Measurements from ENCODE around the gene SPATA13.

SPATA13 gene

GRCh38 chr13:24173795-24174194, 13.3 kb downstream of the SPATA13 start:
- H3K4me3 ChIP-seq (ENCODE audit: low read length), result no peak overlapping the region
- H3K9me3 ChIP-seq (ENCODE audit: insufficient read depth, low read depth, low read length), result no peaks in the 10 kb centered on the region
- H3K36me3 ChIP-seq (ENCODE audit: insufficient read depth, low read depth, low read length), result peaks cover 6% of the 10 kb centered on the region; the same call in 1 of the 2 replicates
- H3K4me1 ChIP-seq (ENCODE audit: insufficient read depth, low read length), result no peaks in the 10 kb centered on the region; the same call in 1 of the 2 replicates
- H3K27ac ChIP-seq (ENCODE audit: low read length), result no peak overlapping the region
- no peaks in the 10 kb centered on the region for H3K27me3 ChIP-seq (ENCODE audit: insufficient read depth, low read length)
- no peak overlapping the region for H3K9ac ChIP-seq (ENCODE audit: low read depth, low read length)

GRCh38 chr13:24175847-24176246, 15.3 kb downstream of the SPATA13 start:
- Histone ChIP-seq H3K36me3 (ENCODE audit: insufficient read depth, low read depth, low read length) (no peaks in the 10 kb centered on the region; the same call in 1 of the 2 replicates), H3K9ac (ENCODE audit: low read depth, low read length) (no peak overlapping the region), H3K9me3 (ENCODE audit: insufficient read depth, low read depth, low read length) (no peaks in the 10 kb centered on the region), H3K4me3 (ENCODE audit: low read length) (no peak overlapping the region), H3K27me3 (ENCODE audit: insufficient read depth, low read length) (no peaks in the 10 kb centered on the region), H3K4me1 (ENCODE audit: insufficient read depth, low read length) (peaks cover 5% of the 10 kb centered on the region; the same call in 1 of the 2 replicates), H3K27ac (ENCODE audit: low read length) (no peak overlapping the region)

DNA sequence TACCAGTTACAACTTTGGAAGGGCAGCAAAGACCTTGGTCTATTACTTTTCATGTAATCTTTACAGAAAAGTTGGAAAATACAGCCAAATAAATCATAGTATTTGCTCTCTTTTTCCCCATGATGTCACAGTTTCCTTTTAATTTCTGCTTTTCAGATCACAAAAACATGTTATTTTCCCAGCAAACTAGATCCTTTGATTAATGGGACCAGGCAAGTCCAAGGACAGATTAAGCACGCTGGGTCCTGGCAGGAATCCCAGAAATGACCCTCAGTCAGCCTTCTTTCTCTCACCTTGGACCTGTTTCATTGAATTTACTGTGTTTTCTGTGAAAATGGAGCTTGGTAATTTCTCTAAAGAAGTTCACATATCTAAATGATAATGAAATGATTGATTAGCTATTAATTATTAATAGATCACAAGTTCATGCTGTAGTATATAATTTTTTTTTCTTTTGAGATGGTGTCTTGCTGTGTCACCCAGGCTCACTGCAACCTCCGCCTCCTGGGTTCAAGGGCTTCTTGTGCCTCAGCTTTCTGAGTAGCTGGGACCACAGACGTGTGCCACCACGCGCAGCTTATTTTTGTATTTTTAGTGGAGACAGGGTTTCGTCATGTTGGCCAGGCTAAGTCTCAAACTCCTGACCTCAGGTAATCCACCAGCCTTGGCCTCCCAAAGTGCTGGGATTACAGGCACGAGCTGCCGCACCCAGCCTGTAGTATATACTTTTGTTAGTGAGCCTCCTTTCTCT, 16.0 kb downstream of the SPATA13 start:
- Histone ChIP-seq H3K9me3 (ENCODE audit: insufficient read depth, low read depth, low read length) (no peaks in the 10 kb centered on the region), H3K4me3 (ENCODE audit: low read length) (no peak overlapping the region)

GRCh38 chr13:24178847-24179485, 18.4 kb downstream of the SPATA13 start:
- Histone ChIP-seq H3K27ac (ENCODE audit: low read length) (no peak overlapping the region), H3K9me3 (ENCODE audit: insufficient read depth, low read depth, low read length) (no peaks in the 10 kb centered on the region), H3K4me1 (ENCODE audit: insufficient read depth, low read length) (peaks cover 5% of the 10 kb centered on the region; the same call in 1 of the 2 replicates), H3K4me3 (ENCODE audit: low read length) (no peak overlapping the region), H3K36me3 (ENCODE audit: insufficient read depth, low read depth, low read length) (no peaks in the 10 kb centered on the region), H3K9ac (ENCODE audit: low read depth, low read length) (no peak overlapping the region), H3K27me3 (ENCODE audit: insufficient read depth, low read length) (no peaks in the 10 kb centered on the region)

More for the DNA sequence above, 16.0 kb downstream of the SPATA13 start:
- H3K4me1 ChIP-seq (ENCODE audit: insufficient read depth, low read length), result peaks cover 5% of the 10 kb centered on the region; the same call in 1 of the 2 replicates
- H3K27me3 ChIP-seq (ENCODE audit: insufficient read depth, low read length), result no peaks in the 10 kb centered on the region
- H3K36me3 ChIP-seq (ENCODE audit: insufficient read depth, low read depth, low read length), result no peaks in the 10 kb centered on the region; the same call in 1 of the 2 replicates
- no peak overlapping the region for H3K27ac ChIP-seq (ENCODE audit: low read length)
- no peak overlapping the region for H3K9ac ChIP-seq (ENCODE audit: low read depth, low read length)

- Histone ChIP-seq H3K9ac (ENCODE audit: low read depth, low read length) (no peak overlapping the region), H3K4me1 (ENCODE audit: insufficient read depth, low read length) (peaks cover 5% of the 10 kb centered on the region; the same call in 1 of the 2 replicates)
Observed at GRCh38 chr13:24179486-24179850, 18.9 kb downstream of the SPATA13 start.

GRCh38 chr13:24180750-24181377, 20.3 kb downstream of the SPATA13 start:
- Histone ChIP-seq H3K4me3 (ENCODE audit: low read length) (no peak overlapping the region), H3K27ac (ENCODE audit: low read length) (no peak overlapping the region), H3K27me3 (ENCODE audit: insufficient read depth, low read length) (no peaks in the 10 kb centered on the region), H3K9ac (ENCODE audit: low read depth, low read length) (no peak overlapping the region), H3K36me3 (ENCODE audit: insufficient read depth, low read depth, low read length) (no peaks in the 10 kb centered on the region), H3K9me3 (ENCODE audit: insufficient read depth, low read depth, low read length) (no peaks in the 10 kb centered on the region), H3K4me1 (ENCODE audit: insufficient read depth, low read length) (peaks cover 5% of the 10 kb centered on the region; the same call in 1 of the 2 replicates)

More at GRCh38 chr13:24179486-24179850, 18.9 kb downstream of the SPATA13 start:
- Histone ChIP-seq H3K27ac (ENCODE audit: low read length) (no peak overlapping the region), H3K36me3 (ENCODE audit: insufficient read depth, low read depth, low read length) (no peaks in the 10 kb centered on the region), H3K4me3 (ENCODE audit: low read length) (no peak overlapping the region), H3K27me3 (ENCODE audit: insufficient read depth, low read length) (no peaks in the 10 kb centered on the region), H3K9me3 (ENCODE audit: insufficient read depth, low read depth, low read length) (no peaks in the 10 kb centered on the region)

DNA sequence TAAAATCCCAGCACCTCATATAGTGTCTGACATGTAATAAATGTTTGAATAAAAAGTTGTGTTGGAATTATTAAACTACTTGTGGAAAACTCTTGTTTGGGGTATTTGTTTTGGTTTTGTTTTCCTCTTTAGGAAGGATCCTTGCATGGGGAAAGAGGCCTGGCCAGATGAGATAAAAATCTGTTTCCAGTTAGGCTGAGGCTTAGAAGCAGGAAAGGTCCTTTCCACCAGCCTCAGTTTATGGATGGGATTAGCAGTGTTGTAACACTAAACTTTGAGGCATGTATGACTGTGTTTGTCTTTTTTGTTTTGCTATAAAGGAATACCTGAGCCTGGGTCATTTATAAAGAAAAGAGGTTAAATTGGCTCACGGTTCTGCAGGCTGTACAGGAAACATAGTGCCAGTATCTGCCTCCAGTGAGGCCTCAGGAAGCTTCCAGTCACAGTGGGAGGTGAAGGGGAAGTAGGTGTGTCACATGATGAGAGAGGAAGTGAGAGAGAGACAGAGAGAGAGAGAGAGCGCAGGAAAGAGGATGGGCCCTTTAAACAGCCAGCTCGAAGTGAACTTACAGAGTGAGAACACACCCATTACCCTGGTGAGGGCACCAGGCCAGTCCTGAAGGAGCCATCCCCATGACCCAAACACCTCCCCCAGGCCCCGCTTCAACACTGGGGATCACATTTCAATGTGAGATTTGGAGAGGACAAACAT, 21.6 kb downstream of the SPATA13 start:
- Histone ChIP-seq H3K4me1 (ENCODE audit: insufficient read depth, low read length) (peaks cover 8% of the 10 kb centered on the region; the same call in 1 of the 2 replicates), H3K4me3 (ENCODE audit: low read length) (no peak overlapping the region), H3K9me3 (ENCODE audit: insufficient read depth, low read depth, low read length) (no peaks in the 10 kb centered on the region), H3K27me3 (ENCODE audit: insufficient read depth, low read length) (no peaks in the 10 kb centered on the region), H3K27ac (ENCODE audit: low read length) (no peak overlapping the region), H3K36me3 (ENCODE audit: insufficient read depth, low read depth, low read length) (no peaks in the 10 kb centered on the region), H3K9ac (ENCODE audit: low read depth, low read length) (no peak overlapping the region)

- Histone ChIP-seq H3K9me3 (ENCODE audit: insufficient read depth, low read depth, low read length) (no peaks in the 10 kb centered on the region), H3K4me1 (ENCODE audit: insufficient read depth, low read length) (peaks cover 8% of the 10 kb centered on the region; the same call in 1 of the 2 replicates), H3K9ac (ENCODE audit: low read depth, low read length) (no peak overlapping the region), H3K27me3 (ENCODE audit: insufficient read depth, low read length) (no peaks in the 10 kb centered on the region), H3K36me3 (ENCODE audit: insufficient read depth, low read depth, low read length) (no peaks in the 10 kb centered on the region), H3K27ac (ENCODE audit: low read length) (no peak overlapping the region), H3K4me3 (ENCODE audit: low read length) (no peak overlapping the region)
Observed at GRCh38 chr13:24182703-24183081, 22.2 kb downstream of the SPATA13 start.

DNA sequence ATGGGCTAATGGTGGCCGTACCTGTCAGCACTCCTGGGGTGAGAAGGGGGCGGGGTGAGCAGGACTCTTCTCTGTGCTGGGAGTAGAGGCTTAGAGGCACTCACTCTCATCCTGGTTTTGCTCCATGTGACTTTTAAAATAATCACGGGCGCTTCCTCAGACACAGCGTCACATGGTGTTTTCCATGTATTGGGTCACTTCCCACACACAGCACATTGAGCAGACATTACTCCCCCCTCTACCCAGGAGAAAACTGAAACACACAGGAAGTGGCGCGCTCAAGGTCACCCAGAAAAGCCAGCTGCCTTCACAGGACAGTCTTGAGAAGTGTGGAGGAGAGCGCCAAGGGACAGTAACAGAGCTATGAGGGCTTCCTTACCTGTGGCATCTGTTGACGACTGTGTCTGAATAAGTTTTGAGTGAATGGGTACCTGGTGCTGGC, 23.2 kb downstream of the SPATA13 start:
- peaks cover 8% of the 10 kb centered on the region; the same call in 1 of the 2 replicates for H3K4me1 ChIP-seq (ENCODE audit: insufficient read depth, low read length)
- no peak overlapping the region for H3K4me3 ChIP-seq (ENCODE audit: low read length)
- H3K9ac ChIP-seq (ENCODE audit: low read depth, low read length), result no peak overlapping the region
- no peak overlapping the region for H3K27ac ChIP-seq (ENCODE audit: low read length)
- no peaks in the 10 kb centered on the region for H3K36me3 ChIP-seq (ENCODE audit: insufficient read depth, low read depth, low read length)
- H3K9me3 ChIP-seq (ENCODE audit: insufficient read depth, low read depth, low read length), result peaks cover 4% of the 10 kb centered on the region; the same call in 1 of the 2 replicates
- H3K27me3 ChIP-seq (ENCODE audit: insufficient read depth, low read length), result no peaks in the 10 kb centered on the region

DNA sequence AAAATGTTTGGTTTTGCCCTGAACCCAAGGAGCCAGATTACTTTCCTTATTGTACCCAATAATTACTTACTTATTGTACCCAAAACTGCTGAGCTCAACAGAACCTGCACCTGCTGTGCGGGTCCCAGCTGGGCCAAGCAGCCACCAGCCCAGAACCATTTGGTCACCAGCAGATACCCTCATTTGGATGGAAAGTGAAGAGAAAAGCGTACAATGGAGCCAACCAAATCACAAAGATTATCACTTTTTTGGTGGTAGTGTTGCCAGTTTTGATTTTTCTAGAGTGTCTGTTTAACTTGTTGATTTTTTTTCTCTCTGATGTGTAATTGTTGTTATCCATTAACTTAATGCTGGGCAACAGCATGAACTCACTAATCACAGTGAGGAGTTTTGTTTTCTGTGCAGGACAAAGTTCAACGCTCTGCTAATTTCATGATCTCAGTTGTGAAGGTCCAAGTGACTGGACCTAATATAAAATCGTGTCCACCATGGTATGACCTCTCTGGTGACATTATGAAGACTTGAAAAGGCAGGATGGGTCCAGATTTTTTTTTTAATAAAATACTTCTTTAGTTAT, 23.8 kb downstream of the SPATA13 start:
- Histone ChIP-seq H3K9me3 (ENCODE audit: insufficient read depth, low read depth, low read length) (peaks cover 6% of the 10 kb centered on the region; the same call in 1 of the 2 replicates), H3K4me3 (ENCODE audit: low read length) (no peak overlapping the region), H3K4me1 (ENCODE audit: insufficient read depth, low read length) (peaks cover 8% of the 10 kb centered on the region; the same call in 1 of the 2 replicates), H3K27ac (ENCODE audit: low read length) (no peak overlapping the region), H3K9ac (ENCODE audit: low read depth, low read length) (no peak overlapping the region), H3K36me3 (ENCODE audit: insufficient read depth, low read depth, low read length) (no peaks in the 10 kb centered on the region), H3K27me3 (ENCODE audit: insufficient read depth, low read length) (no peaks in the 10 kb centered on the region)

- H3K4me1 ChIP-seq (ENCODE audit: insufficient read depth, low read length), result peaks cover 6% of the 10 kb centered on the region; the same call in 1 of the 2 replicates
- H3K4me3 ChIP-seq (ENCODE audit: low read length), result no peak overlapping the region
- H3K9me3 ChIP-seq (ENCODE audit: insufficient read depth, low read depth, low read length), result peaks cover 6% of the 10 kb centered on the region; the same call in 1 of the 2 replicates
- H3K27me3 ChIP-seq (ENCODE audit: insufficient read depth, low read length), result no peaks in the 10 kb centered on the region
- H3K27ac ChIP-seq (ENCODE audit: low read length), result no peak overlapping the region
- no peak overlapping the region for H3K9ac ChIP-seq (ENCODE audit: low read depth, low read length)
- no peaks in the 10 kb centered on the region for H3K36me3 ChIP-seq (ENCODE audit: insufficient read depth, low read depth, low read length)
Observed at GRCh38 chr13:24184882-24185281, 24.4 kb downstream of the SPATA13 start.

Data from iPS-20b (cell line).